ENCODE measurements around the gene DNAJB2.
A peak's percentile ranks its signal among the peaks of the same experiment; 100 is the strongest.

Gene DNAJB2

GRCh38 chr2:219278655-219279150, 463 bp upstream of the DNAJB2 start:
- no peak for TF ChIP-seq CTCF (IDR thresholded peaks at IDR 0.05; ENCODE audit: low read length, missing control alignments)
- H3K4me3 ChIP-seq (replicated peaks; ENCODE audit: low read depth, low read length) = peak overlapping the region; percentile 30
- DNase-seq (ENCODE audit: low read depth) = no peak

GRCh38 chr2:219279916-219280516, 850 bp downstream of the DNAJB2 start:
- no peak for TF ChIP-seq CTCF (IDR thresholded peaks at IDR 0.05; ENCODE audit: low read length, missing control alignments)
- DNase-seq (ENCODE audit: low read depth) = no peak

GRCh38 chr2:219280651-219281050, 1.5 kb downstream of the DNAJB2 start:
- no peak for DNase-seq (ENCODE audit: low read depth)
- no peak overlapping the region for H3K4me3 ChIP-seq (replicated peaks; ENCODE audit: low read depth, low read length)
- TF ChIP-seq CTCF (IDR thresholded peaks at IDR 0.05; ENCODE audit: low read length, missing control alignments) = no peak

More at GRCh38 chr2:219279916-219280516, 850 bp downstream of the DNAJB2 start:
- peak overlapping the region; percentile 68 for H3K4me3 ChIP-seq (replicated peaks; ENCODE audit: low read depth, low read length)

- DNase-seq (ENCODE audit: low read depth) = no peak
- TF ChIP-seq CTCF (IDR thresholded peaks at IDR 0.05; ENCODE audit: low read length, missing control alignments) = no peak
- H3K4me3 ChIP-seq (replicated peaks; ENCODE audit: low read depth, low read length) = no peak overlapping the region
Measured at GRCh38 chr2:219281588-219281987, 2.4 kb downstream of the DNAJB2 start.

GRCh38 chr2:219282375-219282774, 3.2 kb downstream of the DNAJB2 start:
- no peak for DNase-seq (ENCODE audit: low read depth)
- no peak for TF ChIP-seq CTCF (IDR thresholded peaks at IDR 0.05; ENCODE audit: low read length, missing control alignments)

GRCh38 chr2:219282943-219283581, 3.9 kb downstream of the DNAJB2 start:
- TF ChIP-seq CTCF (IDR thresholded peaks at IDR 0.05; ENCODE audit: low read length, missing control alignments) = no peak
- no peak overlapping the region for H3K4me3 ChIP-seq (replicated peaks; ENCODE audit: low read depth, low read length)
- DNase-seq (ENCODE audit: low read depth) = no peak

More at GRCh38 chr2:219282375-219282774, 3.2 kb downstream of the DNAJB2 start:
- H3K4me3 ChIP-seq (replicated peaks; ENCODE audit: low read depth, low read length) = no peak overlapping the region
